Caco-2 (cell line): ENCODE data around the gene EIF3J. TPM values are rescaled to one million over a fixed set of nuclear protein-coding genes. Genes with fewer than 3 reads are reported as not detected.

ENCODE experiments used
- BruUV-seq: library from RNA; stranded (reverse); fragments of 400-500 nt; replicated peaks from 2 replicates; lab custom pipeline; 2021; lab: Mats Ljungman, UMichigan
- CTCF ChIA-PET: fragments of 300-600 bp; sonication (Branson Sonifier 250); formaldehyde crosslinking; loops from one replicate; lab custom pipeline; 2022; ENCODE audit warnings: antibody characterized with exemption; lab: Charles Lee
- POLR2A ChIA-PET: fragments of 300-600 bp; sonication (Branson Sonifier 250); formaldehyde crosslinking; loops from one replicate; lab custom pipeline; 2022; ENCODE audit warnings: antibody characterized with exemption; lab: Charles Lee
- DNase-seq, 2 experiments: peaks; one replicate each; pipeline versions ENCODE4 v3.0.0 to v3.0.0-alpha.2; 2020 to 2022
- H3K27me3 ChIP-seq: replicated peaks from 2 replicates; pipeline ENCODE4 v1.6.0; 2011; ENCODE audit warnings: low read length; ENCODE audit not compliant: control insufficient read depth, insufficient read depth
- H3K36me3 ChIP-seq: 2 replicates; pipeline ENCODE4 v1.5.1; 2011; ENCODE audit warnings: low read length; ENCODE audit not compliant: control insufficient read depth, insufficient read depth
- H3K4me1 ChIP-seq: fragments of 250-450 bp; sonication (Bioruptor Pico); 2 replicates; pipeline ENCODE4 v1.5.1; 2020; ENCODE audit warnings: mild to moderate bottlenecking
- H3K4me3 ChIP-seq: 2 replicates; pipeline ENCODE4 v1.5.1; 2011; ENCODE audit warnings: low read depth, mild to moderate bottlenecking, control low read depth, low read length
- H3K9me3 ChIP-seq: fragments of 250-450 bp; sonication (Bioruptor Pico); 2 replicates; pipeline ENCODE4 v1.5.1; 2020; ENCODE audit warnings: mild to moderate bottlenecking, moderate library complexity
- H3K27ac Mint-ChIP-seq: one replicate; pipeline ENCODE4 v1.8.0; 2022; ENCODE audit warnings: mixed read lengths; ENCODE audit not compliant: unreplicated experiment
- H3K27me3 Mint-ChIP-seq: one replicate; pipeline ENCODE4 v1.8.0; 2022; ENCODE audit warnings: mixed read lengths; ENCODE audit not compliant: insufficient read depth, unreplicated experiment
- H3K36me3 Mint-ChIP-seq: one replicate; pipeline ENCODE4 v1.8.0; 2022; ENCODE audit warnings: mild to moderate bottlenecking, mixed read lengths; ENCODE audit not compliant: insufficient read depth, unreplicated experiment
- H3K4me1 Mint-ChIP-seq: one replicate; pipeline ENCODE4 v1.8.0; 2022; ENCODE audit warnings: low read depth, mixed read lengths; ENCODE audit not compliant: unreplicated experiment
- H3K4me3 Mint-ChIP-seq: one replicate; pipeline ENCODE4 v1.8.0; 2022; ENCODE audit warnings: mild to moderate bottlenecking, moderate library complexity, mixed read lengths; ENCODE audit not compliant: unreplicated experiment
- H3K9me3 Mint-ChIP-seq: one replicate; pipeline ENCODE4 v1.8.0; 2022; ENCODE audit warnings: mixed read lengths; ENCODE audit not compliant: unreplicated experiment
- CTCF ChIP-seq, 2 experiments: fragments of 200-600 bp in 1 of 2; IDR thresholded peaks; 1 replicate in 1 of 2; 2 replicates in 1 of 2; pipeline versions ENCODE4 v1.5.1 to v1.8.0; 2011 to 2022; ENCODE audit warnings: antibody characterized with exemption in 1 of 2, control low read depth in 1 of 2, inconsistent platforms in 1 of 2, low read depth in 1 of 2, low read length in 1 of 2, mild to moderate bottlenecking in 1 of 2, moderate library complexity in 1 of 2; ENCODE audit not compliant: insufficient read depth in 1 of 2, severe bottlenecking in 1 of 2, unreplicated experiment in 1 of 2
- intact Hi-C: fragments of 100-400 bp; cut with micrococcal nuclease; formaldehyde crosslinking; loops from one replicate; pipeline ENCODE4 v1.10.0; 2022; ENCODE audit not compliant: unreplicated experiment
- total RNA-seq: library from RNA; stranded (reverse); gene quantifications from 2 replicates; pipeline ENCODE4 v1.2.3, GENCODE V29; 2022

Gene EIF3J
- total RNA-seq, 1 experiment from 2014 or later, result 179 TPM

- Histone ChIP-seq H3K9me3 (no peaks in the 10 kb centered on the region), H3K36me3 (no peaks in the 10 kb centered on the region), H3K27me3 (no peaks in the 10 kb centered on the region), H3K4me3 (no peak overlapping the region), H3K4me1 (no peaks in the 10 kb centered on the region)
- POLR2A ChIA-PET, result no interaction called here
- no TSS peak for BruUV-seq
- Mint-ChIP-seq H3K4me3 (no peak overlapping the region), H3K27ac (no peak overlapping the region), H3K27me3 (no peaks in the 10 kb centered on the region), H3K36me3 (peaks cover 49% of the 10 kb centered on the region), H3K4me1 (no peaks in the 10 kb centered on the region), H3K9me3 (no peaks in the 10 kb centered on the region)
- CTCF ChIA-PET, result interaction anchor here (1.6 kb wide), 1 partner anchor 73 kb away, joined by 23 read pairs; the partner anchor contains the start of gene CTDSPL2
- no peak for DNase-seq
- no peak for TF ChIP-seq CTCF (IDR thresholded peaks at IDR 0.05; ENCODE audit: insufficient read depth in 1 of 2, low read depth in 1 of 2, low read length in 1 of 2, severe bottlenecking in 1 of 2, unreplicated experiment in 1 of 2)
- intact Hi-C loops, result loop anchor here (2.0 to 10.0 kb wide), 3 partner anchors 74 to 626 kb away; partner anchors contain the start of genes CTDSPL2 and GOLM2
These were observed 36.4 kb upstream of the EIF3J start for GRCh38 chr15:44500555-44500954.

DNA sequence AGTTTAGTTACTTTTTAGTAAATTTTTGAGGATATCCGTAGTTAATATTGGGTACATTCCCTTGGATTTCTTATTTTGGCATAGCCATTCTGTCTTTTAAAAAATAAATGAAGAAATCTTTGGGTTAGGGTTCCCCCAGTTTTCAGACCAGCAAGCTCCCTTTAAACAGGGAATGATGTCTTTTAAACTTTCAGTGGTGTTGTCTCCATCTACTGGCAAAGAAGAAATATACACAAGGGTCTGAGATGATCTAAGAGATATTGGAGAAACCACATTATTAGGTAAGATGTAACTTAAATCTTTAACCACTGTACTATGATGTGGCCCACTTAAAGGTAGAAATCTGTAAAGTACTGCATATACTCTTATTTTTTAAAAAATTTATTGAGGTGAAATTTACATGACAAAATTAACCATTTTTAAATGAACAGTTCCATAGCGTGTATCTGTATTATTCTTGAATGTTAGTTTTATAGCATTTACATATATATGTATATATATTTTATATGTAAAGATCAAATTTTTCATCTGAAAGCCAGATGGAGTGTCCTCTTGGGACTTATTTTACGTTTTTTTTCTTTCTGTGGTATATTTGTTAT is 35.1 kb upstream of the EIF3J start:
- intact Hi-C loops, result loop anchor here (2.0 to 10.0 kb wide), 3 partner anchors 75 to 627 kb away; partner anchors contain the start of genes CTDSPL2 and GOLM2
- no peak overlapping the region for H3K4me3 Mint-ChIP-seq
- ChIA-PET CTCF (interaction anchor here (0.5 to 1.6 kb wide), 9 partner anchors 10 to 600 kb away, joined by 3 to 23 read pairs (median 5); partner anchors contain the start of genes CTDSPL2, EIF3J and GOLM2), POLR2A (interaction anchor here (0.8 to 1.1 kb wide), 2 partner anchors 74 to 75 kb away, joined by 3 read pairs; no protein-coding TSS in a partner anchor)
- no TSS peak for BruUV-seq
- H3K4me3 ChIP-seq, result no peak overlapping the region
- no peaks in the 10 kb centered on the region for H3K9me3 Mint-ChIP-seq
- H3K27ac Mint-ChIP-seq, result no peak overlapping the region
- H3K4me1 ChIP-seq, result no peaks in the 10 kb centered on the region
- H3K36me3 ChIP-seq, result no peaks in the 10 kb centered on the region
- no peak for DNase-seq
- H3K4me1 Mint-ChIP-seq, result no peaks in the 10 kb centered on the region
- TF ChIP-seq CTCF (IDR thresholded peaks at IDR 0.05; ENCODE audit: insufficient read depth in 1 of 2, low read depth in 1 of 2, low read length in 1 of 2, severe bottlenecking in 1 of 2, unreplicated experiment in 1 of 2), result peak; percentile 60 to 62
- H3K27me3 Mint-ChIP-seq, result no peaks in the 10 kb centered on the region
- H3K27me3 ChIP-seq, result no peaks in the 10 kb centered on the region
- peaks cover 47% of the 10 kb centered on the region for H3K36me3 Mint-ChIP-seq
- H3K9me3 ChIP-seq, result no peaks in the 10 kb centered on the region

DNA sequence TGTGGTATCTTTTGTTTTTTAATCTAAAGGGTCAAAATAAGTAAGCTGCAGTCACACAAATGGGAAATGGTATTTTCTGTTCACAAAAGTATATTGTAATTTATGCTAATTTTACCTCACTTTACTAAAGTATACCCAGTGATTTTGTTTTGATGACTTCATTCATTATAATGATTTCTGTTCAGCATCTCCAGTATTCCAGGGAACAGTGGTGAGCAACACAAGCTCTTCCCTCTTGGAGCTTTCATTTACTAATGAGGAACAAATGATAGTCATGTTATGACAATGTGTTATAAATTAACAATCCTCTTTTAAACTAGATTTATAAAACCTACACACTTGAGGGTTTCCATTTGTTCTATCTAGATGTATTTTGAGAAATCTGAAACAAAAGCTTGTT is 20.5 kb upstream of the EIF3J start:
- H3K36me3 Mint-ChIP-seq, result peaks cover 30% of the 10 kb centered on the region
- no peaks in the 10 kb centered on the region for H3K9me3 Mint-ChIP-seq
- BruUV-seq, result no TSS peak
- intact Hi-C loops, result no loop called here
- H3K27ac Mint-ChIP-seq, result no peak overlapping the region
- DNase-seq, result no peak
- Histone ChIP-seq H3K36me3 (no peaks in the 10 kb centered on the region; the same call in 1 of the 2 replicates), H3K27me3 (no peaks in the 10 kb centered on the region), H3K4me1 (no peaks in the 10 kb centered on the region), H3K9me3 (no peaks in the 10 kb centered on the region), H3K4me3 (no peak overlapping the region)
- CTCF ChIA-PET, result no interaction called here
- H3K27me3 Mint-ChIP-seq, result no peaks in the 10 kb centered on the region
- POLR2A ChIA-PET, result no interaction called here
- no peak for TF ChIP-seq CTCF (IDR thresholded peaks at IDR 0.05; ENCODE audit: insufficient read depth in 1 of 2, low read depth in 1 of 2, low read length in 1 of 2, severe bottlenecking in 1 of 2, unreplicated experiment in 1 of 2)
- H3K4me3 Mint-ChIP-seq, result no peak overlapping the region
- H3K4me1 Mint-ChIP-seq, result no peaks in the 10 kb centered on the region
